Small intestine (tissue), 16 donors: ENCODE results near the gene BRD8. TPM values are rescaled to one million over a fixed set of nuclear protein-coding genes. Genes with fewer than 3 reads are reported as not detected.

Experiments
- DNase-seq, 2 donors: peaks; one replicate each; pipeline versions ENCODE4 v3.0.0 to v3.0.0-alpha.2; 2013
- FAIRE-seq: peaks from 2 replicates; lab custom pipeline; 2012; peaks lifted over from hg19 to GRCh38; lab: Jason Lieb, UNC
- H3K27ac ChIP-seq, 3 donors: one replicate each; pipeline ENCODE4 v1.5.1; 2013; ENCODE audit warnings: low read length in 2 of 3, mild to moderate bottlenecking in 2 of 3, control low read depth in 1 of 3, inconsistent platforms in 1 of 3, low read depth in 1 of 3, moderate library complexity in 1 of 3
- H3K27me3 ChIP-seq, 3 donors: one replicate each; pipeline ENCODE4 v1.6.1; 2013; ENCODE audit warnings: low read length in 3 of 3, inconsistent platforms in 1 of 3; ENCODE audit not compliant: control insufficient read depth in 3 of 3, insufficient read depth in 3 of 3
- H3K36me3 ChIP-seq, 3 donors: one replicate each; pipeline ENCODE4 v1.6.1; 2013; ENCODE audit warnings: low read length in 3 of 3, inconsistent platforms in 1 of 3, low read depth in 1 of 3, mild to moderate bottlenecking in 1 of 3, moderate library complexity in 1 of 3; ENCODE audit not compliant: control insufficient read depth in 3 of 3, insufficient read depth in 2 of 3
- H3K4me1 ChIP-seq, 3 donors: one replicate each; pipeline ENCODE4 v1.6.1; 2013; ENCODE audit warnings: low read length in 2 of 3, inconsistent platforms in 1 of 3, low read depth in 1 of 3, mild to moderate bottlenecking in 1 of 3, moderate library complexity in 1 of 3; ENCODE audit not compliant: control insufficient read depth in 3 of 3, insufficient read depth in 2 of 3
- H3K4me3 ChIP-seq, 3 donors: one replicate each; pipeline ENCODE4 v1.5.1; 2013; ENCODE audit warnings: low read length in 3 of 3, control low read depth in 1 of 3, inconsistent platforms in 1 of 3, low read depth in 1 of 3, mild to moderate bottlenecking in 1 of 3, moderate library complexity in 1 of 3
- H3K9me3 ChIP-seq, 2 donors: one replicate each; pipeline ENCODE4 v1.6.1; 2013; ENCODE audit warnings: low read depth in 1 of 2, low read length in 1 of 2; ENCODE audit not compliant: control insufficient read depth in 2 of 2, insufficient read depth in 1 of 2
- WGBS, 3 donors: extraction: QIAGEN DNeasy Blood & Tissue Kit; methylation state at CpG; one replicate each; pipeline ENCODE4 v1.1.7; 2013; 5-methylcytosine and 5-hydroxymethylcytosine counted together
- long read RNA-seq, 10 donors: transcript quantifications; one replicate each; lab custom pipeline, GENCODE V29; 2026
- polyA plus RNA-seq, 4 donors: library from polyadenylated mRNA; stranded (reverse) in 3 of 4; unstranded in 1 of 4; fragments of 200-250 nt in 3 of 4; fragments of 120-200 nt in 1 of 4; gene quantifications; one replicate each; pipeline versions ENCODE4 v1.2.1 to v1.2.3, GENCODE V29; 2013
- donor health status: healthy with polysubstance abuse.
- donor health status: control.
- donor health status: control.
- donor health status: Bipolar disorder and iron deficiency.
- donor health status: healthy.

The BRD8 gene
- 10 to 100 TPM; 17.0 to 82.6 (median 28.3) TPM for polyA plus RNA-seq
- long read RNA-seq, donor 1, transcript BRD8-226 (6 exons, 557 nt), result major isoform, 18 of 57 reads
- long read RNA-seq, donor 1, partial matches to known transcripts, result 38 of 57 reads
- long read RNA-seq, donor 1, other reads (novel, unspliced or antisense), result 0 of 57 reads
- long read RNA-seq, donor 2, partial matches to known transcripts, result 0 of 2 reads
- long read RNA-seq, donor 2, other reads (novel, unspliced or antisense), result 0 of 2 reads
- long read RNA-seq, donor 3, transcript BRD8-226 (6 exons, 557 nt), result major isoform, 5 of 12 reads
- long read RNA-seq, donor 3, partial matches to known transcripts, result 6 of 12 reads
- long read RNA-seq, donor 3, other reads (novel, unspliced or antisense), result 0 of 12 reads
- long read RNA-seq, donor 4, result 0 reads
- long read RNA-seq, donor 5, partial matches to known transcripts, result 5 of 9 reads
- long read RNA-seq, donor 5, other reads (novel, unspliced or antisense), result 0 of 9 reads
- long read RNA-seq, donor 6, partial matches to known transcripts, result 0 of 3 reads
- long read RNA-seq, donor 6, other reads (novel, unspliced or antisense), result 0 of 3 reads
- long read RNA-seq, donor 7, transcript BRD8-226 (6 exons, 557 nt), result major isoform, 7 of 14 reads
- long read RNA-seq, donor 7, partial matches to known transcripts, result 0 of 14 reads
- long read RNA-seq, donor 7, other reads (novel, unspliced or antisense), result 0 of 14 reads
- long read RNA-seq, donor 8, partial matches to known transcripts, result 0 of 1 reads
- long read RNA-seq, donor 8, other reads (novel, unspliced or antisense), result 0 of 1 reads
- long read RNA-seq, donor 9, partial matches to known transcripts, result 0 of 1 reads
- long read RNA-seq, donor 9, other reads (novel, unspliced or antisense), result 0 of 1 reads
- long read RNA-seq, donor 10, transcript BRD8-226 (6 exons, 557 nt), result major isoform, 14 of 16 reads
- long read RNA-seq, donor 10, partial matches to known transcripts, result 0 of 16 reads
- long read RNA-seq, donor 10, other reads (novel, unspliced or antisense), result 0 of 16 reads

- Histone ChIP-seq H3K36me3 (peaks cover 0 to 36% (median 0%) of the 10 kb centered on the region in 3 donors), H3K27ac (peak within 1 kb of the TSS; percentile 50 to 87 (median 87)), H3K4me3 (peak within 1 kb of the TSS; percentile 50 to 93 (median 75)), H3K27me3 (no peaks in the 10 kb centered on the region), H3K9me3 (no peaks in the 10 kb centered on the region), H3K4me1 (peaks cover 2 to 11% (median 3%) of the 10 kb centered on the region in 3 donors)
- peak; percentile 97 to 99 for DNase-seq
- no peak for FAIRE-seq
- 0% methylated on average over 41 of the region's 41 CpGs for WGBS, 3 donors
Measured at GRCh38 chr5:138178516-138179276, at the start of gene BRD8, which contains the start of gene KIF20A. BRD8 (minus strand) TSS chr5:138178630; CDS start chr5:138178614, 16 bp downstream. KIF20A (plus strand) TSS chr5:138179112; CDS start chr5:138179681, 569 bp downstream.

DNA sequence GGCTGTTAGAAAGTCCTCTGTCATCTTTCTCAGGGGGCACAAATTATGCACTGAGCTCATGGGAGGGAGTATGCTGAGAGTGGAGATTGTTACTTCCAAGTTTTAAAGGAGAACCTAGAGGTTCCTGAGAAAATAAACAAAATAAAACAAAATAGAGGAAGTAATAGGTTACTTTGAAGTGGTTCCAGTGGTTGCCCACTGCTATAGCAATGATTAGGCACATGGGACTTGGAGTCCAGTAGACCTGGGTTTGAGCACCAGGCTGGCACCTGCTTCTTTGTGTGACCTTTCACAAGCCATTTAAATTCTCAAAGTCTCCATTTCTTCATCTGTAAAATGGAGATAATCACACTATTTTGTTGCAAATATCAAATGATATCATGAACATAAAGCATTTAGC lies 48.5 kb upstream of the BRD8 start:
- H3K27ac ChIP-seq, result no peak overlapping the region
- H3K36me3 ChIP-seq, result no peaks in the 10 kb centered on the region
- no peaks in the 10 kb centered on the region for H3K4me1 ChIP-seq
- DNase-seq (no peak), FAIRE-seq (no peak)
- H3K9me3 ChIP-seq, result peaks cover 0 to 16% of the 10 kb centered on the region in 2 donors
- H3K27me3 ChIP-seq, result peaks cover 0 to 2% (median 0%) of the 10 kb centered on the region in 3 donors
- H3K4me3 ChIP-seq, result no peak overlapping the region

DNA sequence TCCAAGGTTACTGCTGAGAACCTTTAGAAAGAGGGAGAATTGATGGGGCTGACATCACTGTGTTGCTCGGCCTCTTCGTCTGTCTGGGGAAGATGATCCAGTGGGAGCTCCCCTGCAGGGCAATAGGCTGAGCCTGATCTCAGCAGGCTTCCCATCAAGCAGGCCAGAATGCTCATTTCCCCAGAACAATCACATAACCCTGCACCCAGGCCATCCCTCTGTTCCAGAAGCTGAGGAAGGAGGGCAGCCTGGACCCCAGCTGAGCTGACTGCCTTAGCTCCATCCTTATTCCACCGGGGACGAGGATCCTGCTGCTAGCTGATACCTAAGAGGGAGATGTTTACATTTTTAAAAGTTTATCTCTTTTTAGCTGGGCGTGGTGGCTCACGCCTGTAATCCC lies 46.3 kb upstream of the BRD8 start:
- Histone ChIP-seq H3K27me3 (peaks cover 0 to 2% (median 0%) of the 10 kb centered on the region in 3 donors), H3K4me3 (no peak overlapping the region), H3K27ac (no peak overlapping the region), H3K9me3 (peaks cover 0 to 16% of the 10 kb centered on the region in 2 donors), H3K4me1 (no peaks in the 10 kb centered on the region), H3K36me3 (no peaks in the 10 kb centered on the region)
- WGBS, 3 donors, result 65 to 77% (median 68%) methylated on average over 6 of the region's 6 CpGs
- no peak for DNase-seq
- no peak for FAIRE-seq

DNA sequence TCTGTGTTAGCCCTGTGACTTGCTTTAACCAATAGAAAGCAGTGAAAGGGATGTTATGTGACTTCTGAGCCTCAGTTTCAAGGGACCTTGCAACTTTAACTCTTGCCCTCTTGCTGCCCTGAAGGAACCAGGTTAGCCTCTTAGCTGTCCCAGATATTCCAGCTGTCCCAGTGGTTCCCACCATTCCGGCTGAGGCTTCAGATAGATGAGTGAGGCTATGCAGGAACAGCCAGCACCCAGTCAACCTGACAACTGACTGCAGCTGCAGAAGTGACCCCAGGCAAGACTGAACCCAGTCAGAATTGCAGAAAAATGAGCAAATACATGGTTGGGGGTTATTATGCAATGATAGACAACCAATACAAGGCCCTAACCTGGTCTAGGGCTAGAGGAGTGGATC lies 45.1 kb upstream of the BRD8 start:
- H3K4me1 ChIP-seq, result no peaks in the 10 kb centered on the region
- FAIRE-seq (no peak), DNase-seq (no peak)
- 89 to 95% (median 92%) methylated on average over 1 of the region's 1 CpG for WGBS, 3 donors
- peaks cover 0 to 19% of the 10 kb centered on the region in 2 donors for H3K9me3 ChIP-seq
- H3K27ac ChIP-seq, result no peak overlapping the region
- no peak overlapping the region for H3K4me3 ChIP-seq
- peaks cover 0 to 2% (median 0%) of the 10 kb centered on the region in 3 donors for H3K27me3 ChIP-seq
- no peaks in the 10 kb centered on the region for H3K36me3 ChIP-seq

DNA sequence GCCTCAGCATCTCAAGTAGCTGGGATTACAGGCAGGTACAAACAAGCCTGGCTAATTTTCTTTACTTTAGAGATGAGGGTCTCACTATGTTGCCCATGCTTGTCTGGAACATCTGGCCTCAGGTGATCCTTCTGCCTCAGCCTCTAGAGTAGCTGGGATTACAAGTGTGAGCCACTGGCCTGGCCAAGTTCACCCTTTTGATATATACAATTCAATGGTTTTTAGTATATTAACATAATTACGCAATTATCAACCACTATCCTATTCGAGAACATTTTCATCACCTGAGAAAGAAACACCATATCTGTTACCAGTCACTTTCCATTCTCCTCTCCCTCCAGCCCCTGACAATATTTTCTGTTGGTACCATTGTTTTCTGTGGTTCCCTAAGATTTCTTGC lies 38.4 kb upstream of the BRD8 start:
- FAIRE-seq (no peak), DNase-seq (no peak)
- Histone ChIP-seq H3K27ac (no peak overlapping the region), H3K27me3 (no peaks in the 10 kb centered on the region), H3K36me3 (no peaks in the 10 kb centered on the region), H3K9me3 (peaks cover 0 to 3% of the 10 kb centered on the region in 2 donors), H3K4me3 (no peak overlapping the region), H3K4me1 (peaks cover 0 to 9% (median 2%) of the 10 kb centered on the region in 3 donors)
- WGBS, 3 donors, result 74 to 81% (median 80%) methylated on average over 2 of the region's 2 CpGs

DNA sequence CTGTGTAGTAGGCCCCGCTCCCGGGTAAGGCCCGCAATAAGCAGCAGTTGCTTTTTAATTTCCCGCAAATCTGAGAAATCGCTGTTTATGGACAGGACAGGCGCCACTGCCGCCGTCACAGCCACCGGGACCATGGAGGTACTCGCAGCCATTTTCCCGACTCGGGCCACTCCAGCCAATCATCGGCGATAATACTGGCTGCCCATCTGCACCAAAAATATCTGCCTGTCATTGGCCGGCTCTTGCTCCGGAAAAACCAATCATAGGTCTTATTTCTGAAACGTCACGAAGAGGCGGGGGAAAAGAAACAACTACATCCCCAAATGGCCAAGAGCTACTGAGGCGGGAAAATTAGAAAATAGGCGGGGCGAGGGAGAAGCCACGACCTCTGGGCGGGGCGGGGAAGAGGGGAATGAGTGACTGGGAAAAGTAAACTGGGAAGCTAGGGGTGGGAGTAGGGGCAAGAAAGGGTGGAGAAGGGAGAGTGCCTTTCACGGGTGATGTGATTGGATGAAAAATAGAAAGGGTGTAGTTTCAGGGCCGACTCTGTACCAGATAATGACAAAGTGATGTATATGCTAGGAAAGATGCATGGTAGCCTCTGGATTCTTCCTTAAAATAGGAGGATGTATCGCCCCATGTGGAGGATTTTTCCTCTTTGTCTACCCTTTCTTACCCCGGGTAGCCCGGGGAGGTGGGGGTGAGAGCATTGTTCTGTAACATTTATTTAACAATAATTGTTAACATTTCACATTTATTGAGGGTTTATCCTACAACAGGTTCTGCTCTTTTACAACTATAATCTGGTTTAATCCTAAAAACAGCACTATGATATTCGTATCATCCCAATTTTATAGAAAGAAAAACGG lies 35.0 kb upstream of the BRD8 start, which contains the start of gene CDC23:
CDC23 (minus strand) TSS at position 163 of the 869 bp plus-strand sequence; CDS start at position 152, 11 bp downstream.
- peak within 1 kb of the TSS; percentile 70 to 94 (median 74) for H3K27ac ChIP-seq
- H3K27me3 ChIP-seq, result no peaks in the 10 kb centered on the region
- peak within 1 kb of the TSS; percentile 92 to 99 (median 98) for H3K4me3 ChIP-seq
- no peaks in the 10 kb centered on the region for H3K9me3 ChIP-seq
- H3K4me1 ChIP-seq, result peaks cover 0 to 9% (median 2%) of the 10 kb centered on the region in 3 donors
- FAIRE-seq (peak; percentile 92), DNase-seq (peak; percentile 99)
- 1 to 2% (median 2%) methylated on average over 32 of the region's 32 CpGs for WGBS, 3 donors
- peaks cover 0 to 11% (median 0%) of the 10 kb centered on the region in 3 donors for H3K36me3 ChIP-seq

DNA sequence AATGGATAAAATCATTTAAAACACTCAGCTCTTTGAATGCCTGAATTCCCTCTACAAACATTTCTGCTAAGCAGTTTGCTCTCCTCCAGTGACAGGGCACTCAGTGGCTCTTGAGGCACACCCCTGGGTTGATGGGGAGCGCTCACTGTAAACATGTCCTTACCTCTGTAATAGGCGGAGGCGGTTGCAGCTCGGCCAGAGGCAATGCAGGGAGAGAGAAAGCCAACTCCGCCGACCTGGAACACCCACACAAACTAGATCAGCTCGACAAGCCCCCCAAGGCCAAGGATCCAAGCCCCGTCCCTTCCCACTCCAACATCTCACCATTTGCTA lies 34.4 kb upstream of the BRD8 start:
- Histone ChIP-seq H3K27me3 (no peaks in the 10 kb centered on the region), H3K36me3 (peaks cover 0 to 14% (median 0%) of the 10 kb centered on the region in 3 donors), H3K27ac (peak overlapping the region; percentile 70 to 94 (median 74)), H3K4me3 (peak overlapping the region; percentile 92 to 99 (median 98)), H3K4me1 (peaks cover 0 to 9% (median 2%) of the 10 kb centered on the region in 3 donors), H3K9me3 (no peaks in the 10 kb centered on the region)
- WGBS, 3 donors, result 0 to 2% (median 1%) methylated on average over 8 of the region's 8 CpGs
- DNase-seq, result no peak
- FAIRE-seq, result no peak
